H1 (cell line): Measurements from ENCODE around the gene SMOC2. TPM values are rescaled to one million over a fixed set of nuclear protein-coding genes. Genes with fewer than 3 reads are reported as not detected.

Experiments
- CTCF ChIA-PET: fragments of 300-600 bp; sonication (Branson Sonifier 250); formaldehyde crosslinking; loops from one replicate; lab custom pipeline; 2021; ENCODE audit not compliant: partially characterized antibody; lab: Charles Lee
- POLR2A ChIA-PET: fragments of 300-600 bp; sonication (Branson Sonifier 250); formaldehyde crosslinking; loops from one replicate; lab custom pipeline; 2021; ENCODE audit warnings: inconsistent platforms; ENCODE audit not compliant: partially characterized antibody; lab: Charles Lee
- DNase-seq, 2 experiments: peaks; one replicate each; pipeline versions ENCODE4 v3.0.0 to v3.0.0-alpha.2; 2010 to 2022; ENCODE audit warnings: low spot score in 2 of 2, low read depth in 1 of 2, mixed read lengths in 1 of 2
- FAIRE-seq: peaks from 2 replicates; lab custom pipeline; 2011; peaks lifted over from hg19 to GRCh38; lab: Jason Lieb, UNC
- H2AFZ ChIP-seq: 2 replicates; pipeline ENCODE4 v1.8.1; 2012; ENCODE audit warnings: low read length, inconsistent platforms
- H2AK5ac ChIP-seq: 2 replicates; pipeline ENCODE4 v1.6.1; 2013; ENCODE audit warnings: low read depth, low read length
- H2BK120ac ChIP-seq: replicated peaks from 2 replicates; pipeline ENCODE3; 2013; ENCODE audit warnings: low read depth, low read length, inconsistent platforms
- H2BK12ac ChIP-seq: 2 replicates; pipeline ENCODE4 v1.6.1; 2013; ENCODE audit warnings: low read depth, low read length
- H2BK15ac ChIP-seq: 2 replicates; pipeline ENCODE4 v1.6.1; 2013; ENCODE audit warnings: low read length
- H2BK20ac ChIP-seq: 2 replicates; pipeline ENCODE4 v1.6.1; 2013; ENCODE audit warnings: low read length
- H2BK5ac ChIP-seq: 2 replicates; pipeline ENCODE4 v1.6.1; 2013; ENCODE audit warnings: low read depth, low read length
- H3K14ac ChIP-seq: 2 replicates; pipeline ENCODE4 v1.6.1; 2013; ENCODE audit warnings: inconsistent platforms; ENCODE audit not compliant: insufficient read length
- H3K18ac ChIP-seq: 2 replicates; pipeline ENCODE4 v1.6.1; 2013; ENCODE audit warnings: low read length; ENCODE audit errors: extremely low read depth
- H3K23ac ChIP-seq: 2 replicates; pipeline ENCODE4 v1.6.1; 2013; ENCODE audit warnings: inconsistent platforms; ENCODE audit not compliant: insufficient read length
- H3K23me2 ChIP-seq: 2 replicates; pipeline ENCODE4 v1.6.1; 2013; ENCODE audit warnings: low read depth, low read length
- H3K27ac ChIP-seq: 2 replicates; pipeline ENCODE4 v1.6.1; 2011; ENCODE audit warnings: low read depth, low read length, inconsistent platforms
- H3K27me3 ChIP-seq, 4 experiments: replicated peaks in 1 of 4; 1 replicate in 1 of 4; 2 replicates in 3 of 4; pipeline versions ENCODE4 v1.6.1 to v1.8.1; 2011 to 2013; ENCODE audit warnings: low read length in 3 of 4, mild to moderate bottlenecking in 3 of 4, inconsistent platforms in 2 of 4, mixed read lengths in 2 of 4, moderate library complexity in 1 of 4; ENCODE audit not compliant: control insufficient read depth in 3 of 4, insufficient read depth in 3 of 4; ENCODE audit errors: extremely low read depth in 1 of 4
- H3K36me3 ChIP-seq, 4 experiments: 2 replicates each; pipeline versions ENCODE4 v1.6.1 to v1.8.1; 2011 to 2013; ENCODE audit warnings: mild to moderate bottlenecking in 4 of 4, low read length in 3 of 4, moderate library complexity in 2 of 4, control low read depth in 1 of 4, inconsistent platforms in 1 of 4; ENCODE audit not compliant: insufficient read depth in 4 of 4, control insufficient read depth in 2 of 4
- H3K4ac ChIP-seq: replicated peaks from 2 replicates; pipeline ENCODE3; 2013; ENCODE audit warnings: low read length, low read depth, mixed read lengths, inconsistent platforms; ENCODE audit not compliant: insufficient read length
- H3K4me1 ChIP-seq, 4 experiments: replicated peaks in 1 of 4; 1 replicate in 1 of 4; 2 replicates in 3 of 4; pipeline versions ENCODE4 v1.6.1 to v1.8.1; 2011 to 2013; ENCODE audit warnings: low read length in 3 of 4, inconsistent platforms in 2 of 4, mixed read lengths in 1 of 4; ENCODE audit not compliant: insufficient read depth in 4 of 4, control insufficient read depth in 3 of 4
- H3K4me2 ChIP-seq, 2 experiments: 2 replicates each; pipeline versions ENCODE4 v1.6.1 to v1.8.1; 2011 to 2013; ENCODE audit warnings: low read depth in 2 of 2, low read length in 2 of 2, control low read depth in 1 of 2, inconsistent platforms in 1 of 2, mild to moderate bottlenecking in 1 of 2; ENCODE audit not compliant: insufficient read depth in 1 of 2
- H3K4me3 ChIP-seq, 4 experiments: fragments of 200-600, 300-600 bp in 1 of 4; sonication (generic), shearing (Covaris generic), sonication (Bioruptor Twin) in 1 of 4; 2 replicates each; pipeline versions ENCODE4 v1.5.1 to v1.8.1; 2011 to 2016; ENCODE audit warnings: low read length in 4 of 4, low read depth in 3 of 4, control low read depth in 2 of 4, inconsistent platforms in 2 of 4, mild to moderate bottlenecking in 2 of 4, mixed read lengths in 1 of 4, moderate library complexity in 1 of 4; ENCODE audit not compliant: insufficient read depth in 2 of 4; ENCODE audit errors: extremely low read depth in 1 of 4
- H3K56ac ChIP-seq: replicated peaks from 2 replicates; pipeline ENCODE3; 2013; ENCODE audit warnings: low read depth, mild to moderate bottlenecking, mixed read lengths, low read length, inconsistent platforms; ENCODE audit not compliant: insufficient read length
- H3K79me1 ChIP-seq: 2 replicates; pipeline ENCODE4 v1.6.1; 2013; ENCODE audit warnings: low read depth, low read length, control low read depth
- H3K79me2 ChIP-seq, 2 experiments: 2 replicates each; pipeline versions ENCODE4 v1.6.1 to v1.8.1; 2012 to 2013; ENCODE audit warnings: low read length in 2 of 2, mild to moderate bottlenecking in 2 of 2, inconsistent platforms in 1 of 2; ENCODE audit not compliant: insufficient read depth in 2 of 2, control insufficient read depth in 1 of 2
- H3K9ac ChIP-seq, 4 experiments: replicated peaks in 1 of 4; 1 replicate in 1 of 4; 2 replicates in 3 of 4; pipeline versions ENCODE4 v1.6.1 to v1.8.1; 2011 to 2013; ENCODE audit warnings: low read depth in 3 of 4, low read length in 3 of 4, control low read depth in 2 of 4, mild to moderate bottlenecking in 2 of 4, moderate library complexity in 2 of 4, inconsistent platforms in 1 of 4; ENCODE audit errors: extremely low read depth in 1 of 4
- H3K9me3 ChIP-seq, 2 experiments: 2 replicates each; pipeline versions ENCODE4 v1.6.1 to v1.8.1; 2012 to 2013; ENCODE audit warnings: mild to moderate bottlenecking in 2 of 2, moderate library complexity in 2 of 2, control low read depth in 1 of 2, inconsistent platforms in 1 of 2, low read depth in 1 of 2, low read length in 1 of 2, mixed read lengths in 1 of 2; ENCODE audit not compliant: insufficient read depth in 2 of 2
- H4K20me1 ChIP-seq, 2 experiments: replicated peaks in 1 of 2; 2 replicates each; pipeline versions ENCODE3 to v1.8.1; 2011 to 2013; ENCODE audit warnings: inconsistent platforms in 2 of 2, low read length in 2 of 2, mild to moderate bottlenecking in 1 of 2; ENCODE audit not compliant: insufficient read depth in 2 of 2, control insufficient read depth in 1 of 2
- H4K5ac ChIP-seq: 2 replicates; pipeline ENCODE4 v1.6.1; 2013; ENCODE audit warnings: low read length, low read depth, mixed read lengths, inconsistent platforms; ENCODE audit not compliant: insufficient read length
- H4K8ac ChIP-seq: 2 replicates; pipeline ENCODE4 v1.8.0; 2013; ENCODE audit warnings: mild to moderate bottlenecking, moderate library complexity, low read length, inconsistent platforms; ENCODE audit not compliant: insufficient read depth; ENCODE audit errors: extremely low read depth
- H4K91ac ChIP-seq: replicated peaks from 2 replicates; pipeline ENCODE3; 2013; ENCODE audit warnings: low read length, mixed read lengths, inconsistent platforms; ENCODE audit not compliant: insufficient read length
- BCL11A ChIP-seq, 2 experiments: IDR thresholded peaks; one replicate each; pipeline ENCODE4 v1.6.1; 2011; ENCODE audit warnings: low read depth in 2 of 2, low read length in 2 of 2, mild to moderate bottlenecking in 2 of 2
- BRCA1 ChIP-seq: IDR thresholded peaks from 2 replicates; pipeline ENCODE4 v1.6.1; 2012; ENCODE audit warnings: low read depth, low read length, improper control_type of control experiment
- KDM1A ChIP-seq: fragments of 200-600, 300-600 bp; sonication (generic); IDR thresholded peaks from 2 replicates; pipeline ENCODE4 v1.7.1; 2016; ENCODE audit warnings: mild to moderate bottlenecking, low read length, borderline replicate concordance
- RFX5 ChIP-seq: IDR thresholded peaks from 2 replicates; pipeline ENCODE4 v1.6.1; 2011; ENCODE audit warnings: low read depth, low read length, improper control_type of control experiment, borderline replicate concordance
- WGBS, 2 experiments: shearing (Covaris generic) in 1 of 2; methylation state at CpG; one replicate each; pipeline versions ENCODE4 v1.1.6 to v1.1.7; 2013 to 2015; ENCODE audit warnings: low lambda C conversion rate in 2 of 2, mixed read lengths in 2 of 2, inconsistent platforms in 1 of 2, low coverage in 1 of 2, missing lambda C conversion rate in 1 of 2; ENCODE audit not compliant: insufficient replicate concordance in 2 of 2, insufficient coverage in 1 of 2, insufficient read length in 1 of 2; ENCODE audit errors: extremely low coverage in 1 of 2, missing lambda C conversion rate in 1 of 2; 5-methylcytosine and 5-hydroxymethylcytosine counted together
- polyA plus RNA-seq, 7 experiments: library from polyadenylated mRNA; depleted of rRNA in 3 of 7; stranded (reverse) in 5 of 7; unstranded in 2 of 7; fragments of >200 nt in 5 of 7; fragments of 200-250 nt in 2 of 7; gene quantifications; 1 replicate in 5 of 7; 2 replicates in 1 of 7; 4 replicates in 1 of 7; pipeline versions ENCODE4 v1.2.1 to v1.2.3, GENCODE V29; 2011 to 2013; ENCODE audit warnings: missing spikeins in 2 of 7, mixed read lengths in 2 of 7
- total RNA-seq: library from RNA; stranded (reverse); fragmentation: NEBNext Ultra II Directional; extraction: Animal tissue kit (Norgen Biotek cat#: 25700); gene quantifications from 2 replicates; pipeline ENCODE4 v1.2.1, GENCODE V29; 2021

Gene SMOC2
- total and polyA plus RNA-seq, 2 of the 8 experiments (the other 6 are each of a cell fraction or from before 2014, with no cell fraction given): 7.7 to 8.5 TPM

GRCh38 chr6:168558686-168559085 lies 117.7 kb downstream of the SMOC2 start:
- Histone ChIP-seq H3K79me2 (no peaks in the 10 kb centered on the region), H2BK5ac (no peak overlapping the region), H3K18ac (no peak overlapping the region), H3K23ac (no peak overlapping the region), H3K4me3 (no peak overlapping the region), H3K4me2 (no peak overlapping the region), H2BK20ac (no peak overlapping the region), H4K91ac (no peak overlapping the region), H3K27me3 (no peaks in the 10 kb centered on the region), H2BK15ac (no peak overlapping the region), H3K9ac (no peak overlapping the region), H3K79me1 (no peaks in the 10 kb centered on the region), H3K14ac (no peak overlapping the region), H4K8ac (no peak overlapping the region), H4K20me1 (peaks cover 0 to 5% of the 10 kb centered on the region in 2 experiments), H3K4ac (no peak overlapping the region), H2AFZ (no peak overlapping the region), H3K27ac (no peak overlapping the region), H3K23me2 (0 out of 2 replicates have a peak, but pooled peaks cover 2% of the 10 kb centered on the region), H2BK12ac (peak overlapping the region; percentile 71; the same call in 1 of the 2 replicates), H3K56ac (no peak overlapping the region), H3K9me3 (no peaks in the 10 kb centered on the region), H3K36me3 (no peaks in the 10 kb centered on the region), H4K5ac (no peak overlapping the region), H2BK120ac (peak overlapping the region; percentile 54), H2AK5ac (peak overlapping the region; percentile 89; the same call in 1 of the 2 replicates), H3K4me1 (peaks cover 0 to 8% (median 3%) of the 10 kb centered on the region in 4 experiments; a peak in 2 of 7 replicates)
- DNase-seq (no peak), FAIRE-seq (no peak)
- CTCF ChIA-PET: no interaction called here
- TF ChIP-seq BRCA1 (no peak), BCL11A (IDR thresholded peaks at IDR 0.05; ENCODE audit: low read depth in 2 of 2, low read length in 2 of 2) (no peak), RFX5 (no peak), KDM1A (no peak)
- WGBS, 2 experiments: 93% methylated on average over 20 of the region's 20 CpGs; no CpG with 5 or more reads in 1 of the 2 experiments
- POLR2A ChIA-PET: no interaction called here
